OCI-LY7 (cell line): ENCODE results near the gene RBFOX1. TPM values are rescaled to one million over a fixed set of nuclear protein-coding genes. Genes with fewer than 3 reads are reported as not detected.

ENCODE experiments used
- BruUV-seq: library from RNA; stranded (reverse); fragments of 400-500 nt; replicated peaks from 2 replicates; lab custom pipeline; 2021; lab: Mats Ljungman, UMichigan
- CTCF ChIA-PET: fragments of 300-600 bp; sonication (Branson Sonifier 250); formaldehyde crosslinking; loops from one replicate; lab custom pipeline; 2022; ENCODE audit warnings: antibody characterized with exemption; ENCODE audit not compliant: unreplicated experiment; lab: Charles Lee
- POLR2A ChIA-PET: fragments of 300-600 bp; sonication (Branson Sonifier 250); formaldehyde crosslinking; loops from one replicate; lab custom pipeline; 2022; ENCODE audit warnings: antibody characterized with exemption; lab: Charles Lee
- DNase-seq: peaks from one replicate; pipeline ENCODE4 v3.0.0-alpha.2; 2015; ENCODE audit warnings: low spot score
- H2AFZ ChIP-seq: fragments of 200-600 bp; sonication (generic), shearing (Covaris generic); 2 replicates; pipeline ENCODE4 v1.6.1; 2014; ENCODE audit warnings: mild to moderate bottlenecking, antibody characterized with exemption, low read length, moderate library complexity
- H3K27ac ChIP-seq: fragments of 200-600 bp; sonication (generic); 2 replicates; pipeline ENCODE4 v1.5.1; 2014; ENCODE audit warnings: mixed run types, low read depth, mild to moderate bottlenecking, moderate library complexity, low read length, inconsistent platforms; ENCODE audit not compliant: poor library complexity, severe bottlenecking
- H3K36me3 ChIP-seq: fragments of 200-600 bp; sonication (generic); 2 replicates; pipeline ENCODE4 v1.6.1; 2014; ENCODE audit warnings: mild to moderate bottlenecking, antibody characterized with exemption, low read length, moderate library complexity, mixed read lengths; ENCODE audit not compliant: insufficient read depth
- H3K4me1 ChIP-seq: fragments of 200-600 bp; sonication (generic); 2 replicates; pipeline ENCODE4 v1.5.1; 2014; ENCODE audit warnings: mild to moderate bottlenecking, low read length; ENCODE audit not compliant: insufficient read depth, poor library complexity, severe bottlenecking
- H3K4me2 ChIP-seq: fragments of 200-600 bp; sonication (generic); 2 replicates; pipeline ENCODE4 v1.6.1; 2014; ENCODE audit warnings: mild to moderate bottlenecking, low read length
- H3K4me3 ChIP-seq: fragments of 200-600 bp; sonication (generic); 2 replicates; pipeline ENCODE4 v1.5.1; 2014; ENCODE audit warnings: mild to moderate bottlenecking, low read depth, low read length; ENCODE audit not compliant: poor library complexity, severe bottlenecking
- H3K79me2 ChIP-seq: fragments of 200-600 bp; sonication (generic); 2 replicates; pipeline ENCODE4 v1.6.1; 2016; ENCODE audit warnings: low read depth, mild to moderate bottlenecking, low read length, moderate library complexity, mixed read lengths; ENCODE audit not compliant: insufficient read depth
- H3K9me2 ChIP-seq: fragments of 200-600 bp; sonication (generic); 2 replicates; pipeline ENCODE4 v1.6.1; 2016; ENCODE audit warnings: mild to moderate bottlenecking, low read length, mixed read lengths; ENCODE audit not compliant: insufficient read depth
- H3K9me3 ChIP-seq: fragments of 200-600 bp; sonication (generic); 2 replicates; pipeline ENCODE4 v1.6.1; 2014; ENCODE audit warnings: mild to moderate bottlenecking, mixed run types, low read length, mixed read lengths
- H4K20me1 ChIP-seq: fragments of 200-600 bp; sonication (generic); 2 replicates; pipeline ENCODE4 v1.6.1; 2014; ENCODE audit warnings: mild to moderate bottlenecking, antibody characterized with exemption, low read length, moderate library complexity, mixed read lengths; ENCODE audit not compliant: insufficient read depth
- EZH2phosphoT487 ChIP-seq: fragments of 200-600 bp; sonication (generic); IDR thresholded peaks from 2 replicates; pipeline ENCODE4 v1.6.1; 2018; ENCODE audit warnings: low read depth, borderline replicate concordance, mild to moderate bottlenecking, mixed run types, antibody characterized with exemption, low read length, moderate library complexity, mixed read lengths
- intact Hi-C: fragments of 100-400 bp; cut with micrococcal nuclease; formaldehyde crosslinking; loops from one replicate; pipeline ENCODE4 v1.10.0; 2022; ENCODE audit not compliant: unreplicated experiment
- total RNA-seq, 2 experiments: library from RNA; depleted of rRNA in 1 of 2; stranded (reverse); fragments of >200 nt in 1 of 2; shearing (Covaris generic) in 1 of 2; gene quantifications; 2 replicates each; pipeline ENCODE4 v1.2.3, GENCODE V29; 2014 to 2022
- TF ChIP-seq, protein P1 (sequence below): fragments of 200-600 bp; sonication (generic); conservative IDR thresholded peaks from 2 replicates; pipeline ENCODE4 v1.5.1; 2014; ENCODE audit warnings: mild to moderate bottlenecking, antibody characterized with exemption, low read length, moderate library complexity, mixed read lengths

RBFOX1 gene
- total RNA-seq, 2 experiments from 2014 or later: not detected

DNA sequence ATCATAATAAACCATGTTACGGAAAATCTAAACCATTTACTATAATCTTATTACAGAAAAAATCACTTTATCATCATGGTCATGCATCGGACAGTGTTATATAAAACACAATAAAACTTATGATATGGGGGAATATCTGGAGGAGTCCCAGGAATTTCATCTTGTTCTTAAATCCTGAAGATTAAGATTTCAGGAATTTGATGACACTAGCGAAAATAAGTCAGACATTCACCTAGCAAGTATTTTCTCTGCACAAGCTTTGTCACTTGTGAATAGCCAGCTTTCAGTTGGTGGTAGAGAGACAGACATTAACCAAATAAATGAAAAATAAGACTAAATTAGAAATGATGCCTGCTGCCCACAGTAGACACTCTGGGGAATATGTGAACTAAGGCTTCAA is 410.0 kb downstream of the RBFOX1 start:
- no peak overlapping the region for H3K27ac ChIP-seq
- no TSS peak for BruUV-seq

DNA sequence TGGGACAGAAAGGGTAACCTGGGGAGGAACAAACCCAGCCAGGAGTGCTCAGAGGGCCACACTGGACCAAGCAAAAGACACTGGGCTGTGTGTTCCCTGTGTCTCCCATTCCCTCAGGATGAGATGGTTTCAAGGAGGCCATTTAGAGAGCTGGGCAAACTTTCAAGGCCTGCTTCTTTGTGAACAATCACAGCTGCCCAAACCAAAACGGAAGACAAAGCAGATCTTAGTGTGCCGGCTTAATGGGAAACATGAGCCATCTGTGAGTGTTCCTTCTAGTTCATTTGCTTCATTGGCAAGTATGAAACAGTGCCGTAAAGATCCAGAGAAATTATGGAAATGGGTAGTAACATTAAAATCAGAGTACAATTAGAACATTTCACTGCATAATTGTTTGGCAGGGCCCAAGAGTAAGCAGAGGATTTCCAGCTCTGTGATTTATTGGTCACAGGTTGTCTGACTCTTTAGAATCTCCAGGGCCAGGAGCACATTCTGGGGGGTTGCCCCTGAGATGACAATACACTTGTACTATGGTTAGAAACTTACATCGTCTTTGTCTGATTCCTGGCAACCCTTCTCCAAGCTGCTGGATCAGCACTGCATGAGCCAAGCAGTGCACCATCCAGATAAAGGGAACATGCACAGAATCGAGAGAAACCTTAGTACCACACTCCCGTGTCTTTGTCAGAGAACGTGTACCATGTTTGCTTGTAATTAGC is 412.1 kb downstream of the RBFOX1 start:
- H4K20me1 ChIP-seq: no peaks in the 10 kb centered on the region
- intact Hi-C loops: no loop called here
- BruUV-seq: no TSS peak

More for the DNA sequence above, 410.0 kb downstream of the RBFOX1 start:
- Histone ChIP-seq H3K79me2 (no peaks in the 10 kb centered on the region), H4K20me1 (no peaks in the 10 kb centered on the region), H3K4me1 (no peaks in the 10 kb centered on the region), H3K9me3 (no peaks in the 10 kb centered on the region), H3K36me3 (no peaks in the 10 kb centered on the region), H3K9me2 (no peaks in the 10 kb centered on the region), H2AFZ (no peak overlapping the region), H3K4me2 (no peak overlapping the region), H3K4me3 (no peak overlapping the region)
- no peak for DNase-seq
- ChIA-PET POLR2A (interaction anchor here (0.6 kb wide), 1 partner anchor 1461 kb away, joined by 5 read pairs; no protein-coding TSS in a partner anchor), CTCF (no interaction called here)
- TF ChIP-seq EZH2phosphoT487: no peak
- TF ChIP-seq, protein P1, sequence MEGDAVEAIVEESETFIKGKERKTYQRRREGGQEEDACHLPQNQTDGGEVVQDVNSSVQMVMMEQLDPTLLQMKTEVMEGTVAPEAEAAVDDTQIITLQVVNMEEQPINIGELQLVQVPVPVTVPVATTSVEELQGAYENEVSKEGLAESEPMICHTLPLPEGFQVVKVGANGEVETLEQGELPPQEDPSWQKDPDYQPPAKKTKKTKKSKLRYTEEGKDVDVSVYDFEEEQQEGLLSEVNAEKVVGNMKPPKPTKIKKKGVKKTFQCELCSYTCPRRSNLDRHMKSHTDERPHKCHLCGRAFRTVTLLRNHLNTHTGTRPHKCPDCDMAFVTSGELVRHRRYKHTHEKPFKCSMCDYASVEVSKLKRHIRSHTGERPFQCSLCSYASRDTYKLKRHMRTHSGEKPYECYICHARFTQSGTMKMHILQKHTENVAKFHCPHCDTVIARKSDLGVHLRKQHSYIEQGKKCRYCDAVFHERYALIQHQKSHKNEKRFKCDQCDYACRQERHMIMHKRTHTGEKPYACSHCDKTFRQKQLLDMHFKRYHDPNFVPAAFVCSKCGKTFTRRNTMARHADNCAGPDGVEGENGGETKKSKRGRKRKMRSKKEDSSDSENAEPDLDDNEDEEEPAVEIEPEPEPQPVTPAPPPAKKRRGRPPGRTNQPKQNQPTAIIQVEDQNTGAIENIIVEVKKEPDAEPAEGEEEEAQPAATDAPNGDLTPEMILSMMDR: no peak
- intact Hi-C loops: no loop called here

DNA sequence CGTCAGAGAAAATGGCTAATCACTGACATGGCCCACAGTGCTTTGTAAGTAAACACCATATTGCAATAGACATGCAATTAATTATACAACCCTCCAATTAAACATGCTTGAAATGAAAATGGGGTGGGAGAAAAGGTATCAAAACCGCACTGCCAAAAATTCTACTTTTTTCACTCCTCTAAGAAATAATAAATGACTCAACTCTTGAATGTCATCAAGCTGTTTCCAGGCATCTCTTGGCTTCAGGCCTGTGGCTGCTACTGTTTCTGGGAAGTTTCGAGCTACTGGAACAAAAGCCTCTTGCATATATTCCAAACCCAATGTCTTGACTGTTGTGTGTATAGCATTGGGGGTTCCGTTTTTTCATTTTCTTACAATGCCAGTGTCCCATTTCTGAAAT is 412.6 kb downstream of the RBFOX1 start:
- intact Hi-C loops: no loop called here

More for the DNA sequence above, 412.1 kb downstream of the RBFOX1 start:
- no peaks in the 10 kb centered on the region for H3K36me3 ChIP-seq
- H3K9me3 ChIP-seq: no peaks in the 10 kb centered on the region
- CTCF ChIA-PET: no interaction called here
- H3K4me1 ChIP-seq: no peaks in the 10 kb centered on the region
- no peak overlapping the region for H3K27ac ChIP-seq
- POLR2A ChIA-PET: no interaction called here
- no peaks in the 10 kb centered on the region for H3K9me2 ChIP-seq
- no peak for DNase-seq
- no peak overlapping the region for H3K4me3 ChIP-seq
- no peak for TF ChIP-seq EZH2phosphoT487
- TF ChIP-seq, protein P1: no peak
- no peak overlapping the region for H3K4me2 ChIP-seq
- no peak overlapping the region for H2AFZ ChIP-seq
- no peaks in the 10 kb centered on the region for H3K79me2 ChIP-seq

More for the DNA sequence above, 412.6 kb downstream of the RBFOX1 start:
- CTCF ChIA-PET: no interaction called here
- no peaks in the 10 kb centered on the region for H3K9me2 ChIP-seq
- H3K9me3 ChIP-seq: no peaks in the 10 kb centered on the region
- no peaks in the 10 kb centered on the region for H3K4me1 ChIP-seq
- POLR2A ChIA-PET: no interaction called here
- no peak for DNase-seq
- H3K4me3 ChIP-seq: no peak overlapping the region
- no peak overlapping the region for H3K27ac ChIP-seq
- no peaks in the 10 kb centered on the region for H3K79me2 ChIP-seq
- H3K36me3 ChIP-seq: no peaks in the 10 kb centered on the region
- TF ChIP-seq, protein P1: no peak
- no peak for TF ChIP-seq EZH2phosphoT487
- no peak overlapping the region for H3K4me2 ChIP-seq
- H4K20me1 ChIP-seq: no peaks in the 10 kb centered on the region
- no TSS peak for BruUV-seq
- H2AFZ ChIP-seq: no peak overlapping the region
